ENCODE results near the gene NKIRAS1. TPM values are rescaled to one million over a fixed set of nuclear protein-coding genes. Genes with fewer than 3 reads are reported as not detected.

NKIRAS1 gene
- total and polyA plus RNA-seq, 9 donors, result 8.7 to 18.9 (median 13.4) TPM

DNA sequence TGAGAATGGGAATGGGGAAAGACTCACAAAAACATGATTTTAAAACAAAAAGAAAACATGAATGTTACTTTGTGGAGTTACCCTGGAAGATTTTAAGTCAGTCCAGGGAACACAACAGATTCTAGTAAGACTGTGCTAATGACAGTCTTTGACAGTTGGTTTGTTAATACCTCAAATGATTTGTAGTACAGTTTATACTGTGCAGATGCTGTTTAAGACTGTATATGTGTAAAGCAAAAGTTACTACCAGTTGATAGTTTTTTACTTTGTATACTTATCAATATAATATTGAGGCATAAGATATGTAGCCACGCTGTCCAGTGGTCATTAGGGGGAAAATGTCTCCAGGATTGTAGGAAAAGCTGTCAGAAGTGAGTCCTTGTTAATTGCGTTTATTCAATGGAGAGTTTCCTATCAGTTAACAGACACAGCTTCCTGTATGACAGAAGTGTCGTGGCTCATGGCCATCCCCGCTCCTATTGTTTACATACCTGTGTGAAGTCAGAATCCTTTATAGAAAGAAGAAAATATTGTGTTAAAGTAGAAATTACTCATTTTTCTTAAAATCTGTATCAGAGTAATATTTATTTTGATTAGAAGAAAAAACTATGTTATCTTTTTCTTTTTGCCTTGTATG is 36.0 kb downstream of the NKIRAS1 start:
- H3K27me3 ChIP-seq, result no peaks in the 10 kb centered on the region
- H3K4me3 ChIP-seq, result no peak overlapping the region
- no peaks in the 10 kb centered on the region for H3K9me3 ChIP-seq
- no peak overlapping the region for H3K27ac ChIP-seq
- no peaks in the 10 kb centered on the region for H3K36me3 ChIP-seq
- TF ChIP-seq POLR2A (IDR thresholded peaks at IDR 0.05) (no peak), EP300 (IDR thresholded peaks at IDR 0.05) (no peak)
- TF ChIP-seq, protein P1, sequence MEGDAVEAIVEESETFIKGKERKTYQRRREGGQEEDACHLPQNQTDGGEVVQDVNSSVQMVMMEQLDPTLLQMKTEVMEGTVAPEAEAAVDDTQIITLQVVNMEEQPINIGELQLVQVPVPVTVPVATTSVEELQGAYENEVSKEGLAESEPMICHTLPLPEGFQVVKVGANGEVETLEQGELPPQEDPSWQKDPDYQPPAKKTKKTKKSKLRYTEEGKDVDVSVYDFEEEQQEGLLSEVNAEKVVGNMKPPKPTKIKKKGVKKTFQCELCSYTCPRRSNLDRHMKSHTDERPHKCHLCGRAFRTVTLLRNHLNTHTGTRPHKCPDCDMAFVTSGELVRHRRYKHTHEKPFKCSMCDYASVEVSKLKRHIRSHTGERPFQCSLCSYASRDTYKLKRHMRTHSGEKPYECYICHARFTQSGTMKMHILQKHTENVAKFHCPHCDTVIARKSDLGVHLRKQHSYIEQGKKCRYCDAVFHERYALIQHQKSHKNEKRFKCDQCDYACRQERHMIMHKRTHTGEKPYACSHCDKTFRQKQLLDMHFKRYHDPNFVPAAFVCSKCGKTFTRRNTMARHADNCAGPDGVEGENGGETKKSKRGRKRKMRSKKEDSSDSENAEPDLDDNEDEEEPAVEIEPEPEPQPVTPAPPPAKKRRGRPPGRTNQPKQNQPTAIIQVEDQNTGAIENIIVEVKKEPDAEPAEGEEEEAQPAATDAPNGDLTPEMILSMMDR (IDR thresholded peaks at IDR 0.05), result no peak
- no peak for DNase-seq
- intact Hi-C loops (cut with DNase I), result no loop called here
- peaks cover 3% of the 10 kb centered on the region for H3K4me1 ChIP-seq (ENCODE audit: insufficient read depth)
- 50 to 68% (median 63%) methylated on average over 4 of the region's 4 CpGs for WGBS, 3 donors

DNA sequence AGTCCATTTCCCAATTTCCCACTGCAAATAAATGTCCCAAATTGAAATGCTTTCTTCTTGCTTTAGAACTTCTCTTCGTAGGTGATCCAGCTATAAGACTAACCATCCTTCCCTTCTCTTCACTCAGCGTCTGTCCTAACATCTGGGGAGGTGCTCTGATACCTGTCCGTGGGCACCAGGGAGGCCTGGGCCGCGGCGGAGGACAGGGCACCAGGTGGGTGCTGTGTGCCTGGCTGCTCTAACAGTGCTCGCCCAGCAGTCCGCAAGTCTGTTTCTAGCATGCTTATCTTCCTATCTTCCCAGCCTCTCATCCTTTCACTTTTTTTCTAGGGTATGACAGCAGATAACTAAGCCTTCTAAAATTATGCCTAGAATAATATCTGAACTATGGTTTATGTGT is 37.3 kb downstream of the NKIRAS1 start:
- no peak overlapping the region for H3K4me3 ChIP-seq
- no peak for DNase-seq
- 95 to 98% (median 97%) methylated on average over 8 of the region's 8 CpGs for WGBS, 3 donors
- H3K27ac ChIP-seq, result no peak overlapping the region
- TF ChIP-seq POLR2A (IDR thresholded peaks at IDR 0.05) (no peak), EP300 (IDR thresholded peaks at IDR 0.05) (no peak)
- TF ChIP-seq, protein P1 (IDR thresholded peaks at IDR 0.05), result no peak
- H3K36me3 ChIP-seq, result no peaks in the 10 kb centered on the region
- intact Hi-C loops (cut with DNase I), result no loop called here
- no peaks in the 10 kb centered on the region for H3K27me3 ChIP-seq
- H3K9me3 ChIP-seq, result no peaks in the 10 kb centered on the region
- peaks cover 3% of the 10 kb centered on the region for H3K4me1 ChIP-seq (ENCODE audit: insufficient read depth)

DNA sequence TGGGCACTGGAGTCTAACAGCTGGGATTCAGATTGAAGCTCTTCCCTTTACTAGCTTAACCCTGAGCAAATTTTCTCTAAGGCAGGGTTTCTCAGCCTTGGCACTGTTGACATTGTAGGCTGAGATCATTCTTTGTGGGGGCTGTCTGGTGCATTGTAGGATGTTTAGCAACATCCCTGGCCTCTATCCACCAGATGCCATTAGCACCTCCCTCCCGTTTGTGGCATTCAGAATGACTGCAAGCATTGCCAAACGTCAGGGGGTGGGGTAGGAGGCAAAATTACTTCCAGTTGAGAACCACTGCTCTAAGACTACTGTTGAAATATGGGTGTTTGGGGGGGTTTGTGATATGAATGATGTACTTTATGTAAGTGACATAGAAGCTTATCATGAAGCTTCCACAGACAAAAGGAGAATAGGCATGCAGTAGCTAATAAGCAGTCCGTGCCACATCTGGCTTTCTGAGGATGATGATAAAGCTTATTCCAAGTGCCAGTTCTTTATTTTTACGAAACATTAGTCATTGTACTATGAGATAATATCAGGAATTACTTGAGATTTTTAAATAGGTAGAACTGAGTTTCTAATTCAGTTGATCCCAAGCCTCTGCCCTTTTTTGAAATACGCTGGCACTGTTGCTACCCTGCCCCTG is 39.3 kb downstream of the NKIRAS1 start:
- no peaks in the 10 kb centered on the region for H3K9me3 ChIP-seq
- intact Hi-C loops (cut with DNase I), result no loop called here
- TF ChIP-seq, protein P1 (IDR thresholded peaks at IDR 0.05), result no peak
- TF ChIP-seq EP300 (IDR thresholded peaks at IDR 0.05), result no peak
- no peak for TF ChIP-seq POLR2A (IDR thresholded peaks at IDR 0.05)
- 45 to 56% (median 56%) methylated on average over 5 of the region's 5 CpGs for WGBS, 3 donors
- peaks cover 6% of the 10 kb centered on the region for H3K4me1 ChIP-seq (ENCODE audit: insufficient read depth)
- H3K4me3 ChIP-seq, result no peak overlapping the region
- no peaks in the 10 kb centered on the region for H3K27me3 ChIP-seq
- no peak for DNase-seq
- H3K36me3 ChIP-seq, result no peaks in the 10 kb centered on the region
- no peak overlapping the region for H3K27ac ChIP-seq

DNA sequence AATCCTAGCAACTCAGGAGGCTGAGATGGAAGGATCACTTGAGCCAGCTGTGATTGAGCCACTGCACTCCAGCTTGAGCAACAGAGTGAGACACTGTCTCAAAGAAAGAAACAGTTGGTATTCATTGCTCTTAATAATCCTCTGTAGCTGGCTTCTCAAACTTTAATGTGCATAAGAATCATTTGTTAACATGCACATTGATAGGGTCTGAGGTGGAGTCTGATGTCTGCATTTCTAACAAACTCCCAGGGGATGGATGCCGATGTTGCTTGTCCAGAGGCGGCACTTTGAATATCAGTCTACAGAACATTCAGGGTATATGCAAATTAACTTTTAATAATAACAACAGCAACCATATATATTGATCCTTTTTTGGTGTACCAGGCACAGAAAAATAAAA is 39.9 kb downstream of the NKIRAS1 start:
- Histone ChIP-seq H3K4me3 (no peak overlapping the region), H3K4me1 (ENCODE audit: insufficient read depth) (peaks cover 6% of the 10 kb centered on the region), H3K27ac (no peak overlapping the region), H3K36me3 (no peaks in the 10 kb centered on the region), H3K9me3 (no peaks in the 10 kb centered on the region), H3K27me3 (no peaks in the 10 kb centered on the region)
- TF ChIP-seq POLR2A (IDR thresholded peaks at IDR 0.05) (no peak), EP300 (IDR thresholded peaks at IDR 0.05) (no peak)
- TF ChIP-seq, protein P1 (IDR thresholded peaks at IDR 0.05), result no peak
- intact Hi-C loops (cut with DNase I), result no loop called here
- 82 to 87% (median 87%) methylated on average over 2 of the region's 2 CpGs for WGBS, 3 donors
- no peak for DNase-seq
